Left ventricle myocardium superior (tissue), 1 donor: ENCODE results near the gene COMT. TPM values are rescaled to one million over a fixed set of nuclear protein-coding genes. Genes with fewer than 3 reads are reported as not detected.
A peak's percentile ranks its signal among the peaks of the same experiment; 100 is the strongest.

Source experiments
- ATAC-seq: fragments of 200-7000 bp; cut with Tn5 transposase; one replicate; pipeline ENCODE4 v1.9.1; 2020; ENCODE audit warnings: mild to moderate bottlenecking, moderate library complexity
- DNase-seq: peaks from one replicate; pipeline ENCODE4 v3.0.0-alpha.2; 2020
- intact Hi-C: fragments of 100-400 bp; cut with micrococcal nuclease; formaldehyde crosslinking; loops from one replicate; pipeline ENCODE4 v1.11.0; 2022
- total RNA-seq: library from RNA; stranded (reverse); fragmentation: NEBNext Ultra II Directional; extraction: Animal tissue kit (Norgen Biotek cat#: 25700); gene quantifications from one replicate; pipeline ENCODE4 v1.2.1, GENCODE V29; 2021
- donor health status: DM: no; HTN: yes; CAD: no; lungs with severe emphysema.

COMT gene
- total RNA-seq, 1 donor from 2014 or later = 83.4 TPM

- ATAC-seq = no peak
- DNase-seq = peak; percentile 18
- intact Hi-C loops = no loop called here
Measured at GRCh38 chr22:19997561-19998231, 56.1 kb downstream of the COMT start.

GRCh38 chr22:19998232-19998951 lies 56.8 kb downstream of the COMT start:
- ATAC-seq = no peak
- intact Hi-C loops = no loop called here
- peak; percentile 26 for DNase-seq

GRCh38 chr22:19998991-19999820 lies 57.6 kb downstream of the COMT start:
- peak; percentile 36 for ATAC-seq
- intact Hi-C loops = no loop called here
- DNase-seq = peak; percentile 48

GRCh38 chr22:20000246-20001081 lies 58.9 kb downstream of the COMT start:
- intact Hi-C loops = no loop called here
- ATAC-seq = peak; percentile 86
- DNase-seq = peak; percentile 79

- no peak for ATAC-seq
- no peak for DNase-seq
- intact Hi-C loops = no loop called here
Measured at GRCh38 chr22:20001082-20001638, 59.6 kb downstream of the COMT start.

- ATAC-seq = peak; percentile 31
- peak; percentile 30 for DNase-seq
- intact Hi-C loops = no loop called here
Measured at GRCh38 chr22:20002128-20002527, 60.6 kb downstream of the COMT start.

GRCh38 chr22:20002636-20003035 lies 61.1 kb downstream of the COMT start:
- DNase-seq = no peak
- no peak for ATAC-seq
- intact Hi-C loops = no loop called here

- ATAC-seq (no peak), DNase-seq (no peak)
- intact Hi-C loops = no loop called here
Measured at GRCh38 chr22:20003304-20003703, 61.7 kb downstream of the COMT start.

GRCh38 chr22:20004464-20004863 lies 62.9 kb downstream of the COMT start:
- DNase-seq = no peak
- no peak for ATAC-seq
- intact Hi-C loops = no loop called here

- DNase-seq (peak; percentile 21), ATAC-seq (no peak)
- intact Hi-C loops = no loop called here
Measured at GRCh38 chr22:20008221-20008995, 66.8 kb downstream of the COMT start.

- intact Hi-C loops = no loop called here
- DNase-seq (peak; percentile 18), ATAC-seq (no peak)
Measured at GRCh38 chr22:20009018-20009491, 67.5 kb downstream of the COMT start.

- DNase-seq (peak; percentile 16), ATAC-seq (no peak)
- intact Hi-C loops = loop anchor here (5.0 kb wide), 1 partner anchor 37 kb away; no protein-coding TSS in a partner anchor
Measured at GRCh38 chr22:20009582-20010306, 68.2 kb downstream of the COMT start.

GRCh38 chr22:20010307-20011122 lies 68.9 kb downstream of the COMT start:
- ATAC-seq = peak; percentile 40
- intact Hi-C loops = loop anchor here (5.0 kb wide), 1 partner anchor 38 kb away; no protein-coding TSS in a partner anchor

GRCh38 chr22:20011123-20011992 lies 69.8 kb downstream of the COMT start:
- intact Hi-C loops = loop anchor here (5.0 kb wide), 1 partner anchor 39 kb away; no protein-coding TSS in a partner anchor
- peak; percentile 16 for DNase-seq
- no peak for ATAC-seq

More at GRCh38 chr22:20010307-20011122, 68.9 kb downstream of the COMT start:
- DNase-seq = peak; percentile 26
